PC-9 (cell line): ENCODE results near the gene GPC5. TPM values are rescaled to one million over a fixed set of nuclear protein-coding genes. Genes with fewer than 3 reads are reported as not detected.

Experiments
- BruUV-seq: library from RNA; stranded (reverse); fragments of 400-500 nt; replicated peaks from 2 replicates; lab custom pipeline; 2021; lab: Mats Ljungman, UMichigan
- CTCF ChIA-PET: fragments of 300-600 bp; sonication (Branson Sonifier 250); formaldehyde crosslinking; loops from one replicate; lab custom pipeline; 2022; ENCODE audit warnings: antibody characterized with exemption; lab: Charles Lee
- POLR2A ChIA-PET: fragments of 300-600 bp; sonication (Branson Sonifier 250); formaldehyde crosslinking; loops from one replicate; lab custom pipeline; 2022; ENCODE audit warnings: antibody characterized with exemption; ENCODE audit not compliant: unreplicated experiment; lab: Charles Lee
- DNase-seq, 2 experiments: peaks; one replicate each; pipeline versions ENCODE4 v3.0.0 to v3.0.0-alpha.2; 2015 to 2022; ENCODE audit warnings: mixed read lengths in 1 of 2
- H2AFZ ChIP-seq: fragments of 200-600 bp; sonication (generic); 2 replicates; pipeline ENCODE4 v1.8.1; 2017; ENCODE audit warnings: antibody characterized with exemption
- H3F3A ChIP-seq: fragments of 200-600 bp; sonication (generic); 2 replicates; pipeline ENCODE4 v1.8.1; 2017; ENCODE audit warnings: antibody characterized with exemption, mild to moderate bottlenecking, low read depth; ENCODE audit not compliant: insufficient read depth
- H3K27ac ChIP-seq: fragments of 200-600 bp; sonication (generic); 2 replicates; pipeline ENCODE4 v1.6.1; 2016; ENCODE audit warnings: mixed run types
- H3K27me3 ChIP-seq: fragments of 200-600 bp; sonication (generic); 2 replicates; pipeline ENCODE4 v1.6.1; 2016; ENCODE audit warnings: low read depth, mixed run types; ENCODE audit not compliant: insufficient read depth
- H3K36me3 ChIP-seq: fragments of 200-600 bp; sonication (generic); 2 replicates; pipeline ENCODE4 v1.6.1; 2016; ENCODE audit warnings: low read depth, mixed run types
- H3K4me1 ChIP-seq: fragments of 200-600 bp; sonication (generic); replicated peaks from 2 replicates; pipeline ENCODE4 v1.6.1; 2016; ENCODE audit warnings: mixed run types; ENCODE audit not compliant: insufficient read depth
- H3K4me2 ChIP-seq: fragments of 200-600 bp; sonication (generic); 2 replicates; pipeline ENCODE4 v1.6.1; 2017; ENCODE audit warnings: mixed run types
- H3K4me3 ChIP-seq: fragments of 200-600 bp; sonication (generic); 2 replicates; pipeline ENCODE4 v1.6.1; 2016; ENCODE audit warnings: mixed run types
- H3K79me2 ChIP-seq: fragments of 200-600 bp; sonication (generic); 2 replicates; pipeline ENCODE4 v1.6.1; 2017; ENCODE audit warnings: low read depth, mixed run types
- H3K9me2 ChIP-seq: fragments of 200-600 bp; sonication (generic); 2 replicates; pipeline ENCODE4 v1.8.1; 2017; ENCODE audit warnings: mild to moderate bottlenecking; ENCODE audit not compliant: insufficient read depth
- H3K9me3 ChIP-seq: fragments of 200-600 bp; sonication (generic); 2 replicates; pipeline ENCODE4 v1.8.1; 2016; ENCODE audit warnings: low read depth; ENCODE audit not compliant: insufficient read depth
- H4K20me1 ChIP-seq: fragments of 200-600 bp; sonication (generic); 2 replicates; pipeline ENCODE4 v1.8.1; 2017; ENCODE audit not compliant: insufficient read depth
- CTCF ChIP-seq: fragments of 200-600 bp; sonication (generic); conservative IDR thresholded peaks from 2 replicates; pipeline ENCODE4 v1.6.1; 2017; ENCODE audit warnings: mixed run types, antibody characterized with exemption, mild to moderate bottlenecking, moderate library complexity
- EZH2 ChIP-seq: fragments of 200-600 bp; sonication (generic); IDR thresholded peaks from 2 replicates; pipeline ENCODE4 v1.8.0; 2017; ENCODE audit warnings: antibody characterized with exemption, low read depth
- intact Hi-C: fragments of 100-400 bp; cut with micrococcal nuclease; formaldehyde crosslinking; loops from one replicate; pipeline ENCODE4 v1.10.0; 2022; ENCODE audit not compliant: unreplicated experiment
- total RNA-seq: library from RNA; stranded (reverse); gene quantifications from 2 replicates; pipeline ENCODE4 v1.2.3, GENCODE V29; 2021

GPC5 gene
- total RNA-seq, 1 experiment from 2014 or later, result not detected

- H3K4me2 ChIP-seq, result no peak overlapping the region
- no TSS peak for BruUV-seq
- H3K79me2 ChIP-seq, result no peaks in the 10 kb centered on the region
- no peaks in the 10 kb centered on the region for H3K9me3 ChIP-seq
- TF ChIP-seq EZH2, result no peak
- no peak for TF ChIP-seq CTCF
- H2AFZ ChIP-seq, result no peak overlapping the region
- H4K20me1 ChIP-seq, result no peaks in the 10 kb centered on the region
- no peak overlapping the region for H3K27ac ChIP-seq
- H3K36me3 ChIP-seq, result no peaks in the 10 kb centered on the region
- DNase-seq, result no peak
- no peak overlapping the region for H3K4me3 ChIP-seq
- CTCF ChIA-PET, result no interaction called here
- intact Hi-C loops, result no loop called here
- no peaks in the 10 kb centered on the region for H3K4me1 ChIP-seq
- no peaks in the 10 kb centered on the region for H3K27me3 ChIP-seq
- POLR2A ChIA-PET, result no interaction called here
- no peaks in the 10 kb centered on the region for H3F3A ChIP-seq
- no peaks in the 10 kb centered on the region for H3K9me2 ChIP-seq
Measured at GRCh38 chr13:91596842-91597241, 198.4 kb downstream of the GPC5 start.

- Histone ChIP-seq H3K4me2 (no peak overlapping the region), H3K79me2 (no peaks in the 10 kb centered on the region), H3F3A (no peaks in the 10 kb centered on the region), H3K4me3 (no peak overlapping the region), H3K27ac (no peak overlapping the region), H3K27me3 (no peaks in the 10 kb centered on the region), H3K9me3 (no peaks in the 10 kb centered on the region), H4K20me1 (no peaks in the 10 kb centered on the region), H3K9me2 (no peaks in the 10 kb centered on the region), H3K36me3 (no peaks in the 10 kb centered on the region), H2AFZ (no peak overlapping the region), H3K4me1 (no peaks in the 10 kb centered on the region)
- ChIA-PET CTCF (no interaction called here), POLR2A (no interaction called here)
- intact Hi-C loops, result no loop called here
- BruUV-seq, result no TSS peak
- no peak for DNase-seq
- TF ChIP-seq CTCF (no peak), EZH2 (no peak)
Measured at GRCh38 chr13:91598655-91599054, 200.2 kb downstream of the GPC5 start.

- H3F3A ChIP-seq, result no peaks in the 10 kb centered on the region
- BruUV-seq, result no TSS peak
- POLR2A ChIA-PET, result no interaction called here
Measured at GRCh38 chr13:91601273-91601672, 202.9 kb downstream of the GPC5 start.

More at GRCh38 chr13:91601273-91601672, 202.9 kb downstream of the GPC5 start:
- Histone ChIP-seq H3K9me3 (no peaks in the 10 kb centered on the region), H3K36me3 (no peaks in the 10 kb centered on the region), H3K4me3 (no peak overlapping the region), H3K4me1 (no peaks in the 10 kb centered on the region), H3K4me2 (no peak overlapping the region), H3K27me3 (no peaks in the 10 kb centered on the region), H3K79me2 (no peaks in the 10 kb centered on the region), H3K27ac (no peak overlapping the region), H2AFZ (no peak overlapping the region), H4K20me1 (no peaks in the 10 kb centered on the region), H3K9me2 (no peaks in the 10 kb centered on the region)
- intact Hi-C loops, result no loop called here
- CTCF ChIA-PET, result no interaction called here
- no peak for TF ChIP-seq EZH2
- no peak for TF ChIP-seq CTCF
- DNase-seq, result no peak
